Suprapubic skin (tissue), 4 donors: ENCODE results near the gene FOXN3.

Experiments used
- EP300 ChIP-seq: sonication (generic); formaldehyde crosslinking; IDR thresholded peaks from one replicate; pipeline ENCODE4 v1.6.1; 2017; ENCODE audit warnings: antibody characterized with exemption
- POLR2A ChIP-seq, 2 donors: fragments of 450-650 bp; IDR thresholded peaks; one replicate each; pipeline ENCODE4 v1.6.1; 2017; ENCODE audit warnings: antibody characterized with exemption in 2 of 2, mild to moderate bottlenecking in 2 of 2, moderate library complexity in 2 of 2
- POLR2AphosphoS5 ChIP-seq, 3 donors: sonication (generic); formaldehyde crosslinking; IDR thresholded peaks; one replicate each; pipeline ENCODE4 v1.6.1; 2017; ENCODE audit warnings: antibody characterized with exemption in 3 of 3
- TF ChIP-seq, protein P1 (sequence below), 2 donors: fragments of 200-600 bp in 1 of 2; fragments of 450-650 bp in 1 of 2; sonication (generic) in 1 of 2; IDR thresholded peaks; one replicate each; pipeline ENCODE4 v1.5.1; 2016 to 2019; ENCODE audit warnings: antibody characterized with exemption in 2 of 2, mild to moderate bottlenecking in 1 of 2, moderate library complexity in 1 of 2

DNA sequence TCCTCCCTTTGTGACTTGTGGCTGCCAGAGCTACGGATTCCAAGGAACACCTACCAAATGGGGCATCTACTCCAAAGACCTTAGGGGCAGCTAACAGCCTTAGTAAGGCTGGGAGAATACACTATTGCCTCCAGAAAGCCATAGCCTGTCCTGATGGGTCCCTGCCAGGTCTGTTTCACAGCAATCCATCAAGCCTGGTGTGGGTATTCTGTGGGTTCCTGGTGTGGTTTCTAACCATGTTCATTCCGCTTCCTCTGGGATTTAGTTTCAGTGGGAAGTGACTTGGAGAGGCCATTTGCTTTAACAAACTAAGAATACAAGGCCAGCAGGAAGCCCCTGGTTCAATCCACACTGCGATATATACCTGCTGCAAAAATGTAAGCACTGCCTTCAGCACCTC is 220.5 kb downstream of the FOXN3 start:
- TF ChIP-seq POLR2A (IDR thresholded peaks at IDR 0.05) (no peak), POLR2AphosphoS5 (IDR thresholded peaks at IDR 0.05) (no peak), EP300 (no peak)
- TF ChIP-seq, protein P1, sequence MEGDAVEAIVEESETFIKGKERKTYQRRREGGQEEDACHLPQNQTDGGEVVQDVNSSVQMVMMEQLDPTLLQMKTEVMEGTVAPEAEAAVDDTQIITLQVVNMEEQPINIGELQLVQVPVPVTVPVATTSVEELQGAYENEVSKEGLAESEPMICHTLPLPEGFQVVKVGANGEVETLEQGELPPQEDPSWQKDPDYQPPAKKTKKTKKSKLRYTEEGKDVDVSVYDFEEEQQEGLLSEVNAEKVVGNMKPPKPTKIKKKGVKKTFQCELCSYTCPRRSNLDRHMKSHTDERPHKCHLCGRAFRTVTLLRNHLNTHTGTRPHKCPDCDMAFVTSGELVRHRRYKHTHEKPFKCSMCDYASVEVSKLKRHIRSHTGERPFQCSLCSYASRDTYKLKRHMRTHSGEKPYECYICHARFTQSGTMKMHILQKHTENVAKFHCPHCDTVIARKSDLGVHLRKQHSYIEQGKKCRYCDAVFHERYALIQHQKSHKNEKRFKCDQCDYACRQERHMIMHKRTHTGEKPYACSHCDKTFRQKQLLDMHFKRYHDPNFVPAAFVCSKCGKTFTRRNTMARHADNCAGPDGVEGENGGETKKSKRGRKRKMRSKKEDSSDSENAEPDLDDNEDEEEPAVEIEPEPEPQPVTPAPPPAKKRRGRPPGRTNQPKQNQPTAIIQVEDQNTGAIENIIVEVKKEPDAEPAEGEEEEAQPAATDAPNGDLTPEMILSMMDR (IDR thresholded peaks at IDR 0.05), result no peak
